KOPT-K1 (cell line): ENCODE measurements around the gene CA4.

Source experiments
- H3K27ac ChIP-seq: fragments of 200-600 bp; sonication (generic); 2 replicates; pipeline ENCODE4 v1.5.1; 2016; ENCODE audit warnings: antibody characterized with exemption, mild to moderate bottlenecking, low read depth, low read length; ENCODE audit not compliant: poor library complexity, severe bottlenecking
- H3K36me3 ChIP-seq: fragments of 200-600 bp; sonication (generic); 2 replicates; pipeline ENCODE4 v1.5.1; 2017; ENCODE audit warnings: antibody characterized with exemption, mild to moderate bottlenecking, low read length, moderate library complexity; ENCODE audit not compliant: insufficient read depth
- H3K9me3 ChIP-seq: fragments of 200-600 bp; sonication (generic); 2 replicates; pipeline ENCODE4 v1.5.1; 2017; ENCODE audit warnings: antibody characterized with exemption, low read length, mild to moderate bottlenecking; ENCODE audit not compliant: insufficient read depth, poor library complexity, severe bottlenecking

CA4 gene

GRCh38 chr17:60141111-60142018 is 8.4 kb upstream of the CA4 start:
- Histone ChIP-seq H3K9me3 (no peaks in the 10 kb centered on the region), H3K27ac (no peak overlapping the region), H3K36me3 (no peaks in the 10 kb centered on the region)

GRCh38 chr17:60142872-60143499 is 6.8 kb upstream of the CA4 start:
- Histone ChIP-seq H3K9me3 (no peaks in the 10 kb centered on the region), H3K36me3 (no peaks in the 10 kb centered on the region), H3K27ac (no peak overlapping the region)

DNA sequence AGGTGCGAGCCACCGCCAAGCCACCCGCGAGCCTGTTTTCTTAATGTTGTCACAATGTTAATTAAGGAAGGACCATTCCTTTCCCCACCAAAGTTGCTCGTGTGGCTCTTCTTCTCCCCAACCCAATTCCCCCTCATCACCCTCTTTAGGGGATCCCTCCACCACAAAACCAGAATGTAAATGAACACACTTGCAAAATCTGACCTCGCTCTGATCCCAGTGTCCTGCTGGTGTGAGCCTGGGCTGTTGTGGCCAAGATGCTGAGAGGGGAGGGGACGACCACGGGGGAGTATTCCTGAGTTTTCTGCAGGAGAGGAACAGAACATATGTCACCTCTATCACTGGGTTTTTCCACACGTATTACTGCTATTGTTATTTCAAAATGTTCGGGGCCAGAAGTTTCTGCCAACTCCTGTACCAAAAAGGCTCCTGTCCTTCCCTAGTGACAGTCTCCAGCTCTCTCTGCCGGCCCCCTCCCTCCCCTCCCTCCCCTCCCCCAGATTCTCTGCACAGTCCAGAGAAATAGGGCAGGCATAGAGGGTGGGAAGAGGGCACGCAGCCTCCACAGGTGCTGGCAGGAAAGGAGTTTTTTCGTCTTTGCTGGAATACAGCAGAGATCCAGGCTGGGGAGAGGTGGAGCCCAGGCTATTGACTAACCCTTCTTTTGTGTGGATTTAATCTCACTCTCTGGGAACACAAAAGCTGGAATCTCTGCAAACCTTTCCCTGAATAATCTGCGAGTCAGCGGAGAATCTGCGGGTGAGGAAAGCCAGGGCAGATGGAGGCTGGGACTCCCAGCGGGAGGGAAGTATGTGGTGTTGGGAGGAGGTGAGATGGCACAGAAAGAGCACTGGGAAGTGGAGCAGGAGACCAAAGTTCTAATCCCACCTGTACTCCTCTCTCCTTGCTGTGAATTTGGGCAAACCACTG is 4.5 kb upstream of the CA4 start:
- Histone ChIP-seq H3K9me3 (no peaks in the 10 kb centered on the region), H3K36me3 (no peaks in the 10 kb centered on the region), H3K27ac (no peak overlapping the region)

DNA sequence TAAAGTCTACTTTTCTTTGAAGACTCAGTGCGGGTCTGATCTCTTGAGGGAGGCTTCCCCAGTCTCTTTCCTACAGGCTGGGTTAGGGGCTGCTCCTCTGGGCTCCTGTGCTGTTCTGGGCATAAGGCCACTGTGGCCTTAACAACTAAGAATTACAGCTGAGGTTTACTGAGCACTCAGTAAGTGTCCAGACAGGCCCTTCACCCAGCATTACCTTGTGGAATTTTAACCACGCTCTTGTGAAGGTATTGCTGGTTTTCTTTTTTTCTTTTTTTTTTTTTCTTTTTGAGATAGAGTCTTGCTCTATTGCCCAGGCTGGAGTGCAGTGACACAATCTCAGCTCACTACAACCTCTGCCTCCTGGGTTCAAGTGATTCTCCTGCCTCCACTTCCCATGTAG is 3.6 kb upstream of the CA4 start:
- no peak overlapping the region for H3K27ac ChIP-seq
- H3K9me3 ChIP-seq, result no peaks in the 10 kb centered on the region
- H3K36me3 ChIP-seq, result no peaks in the 10 kb centered on the region

DNA sequence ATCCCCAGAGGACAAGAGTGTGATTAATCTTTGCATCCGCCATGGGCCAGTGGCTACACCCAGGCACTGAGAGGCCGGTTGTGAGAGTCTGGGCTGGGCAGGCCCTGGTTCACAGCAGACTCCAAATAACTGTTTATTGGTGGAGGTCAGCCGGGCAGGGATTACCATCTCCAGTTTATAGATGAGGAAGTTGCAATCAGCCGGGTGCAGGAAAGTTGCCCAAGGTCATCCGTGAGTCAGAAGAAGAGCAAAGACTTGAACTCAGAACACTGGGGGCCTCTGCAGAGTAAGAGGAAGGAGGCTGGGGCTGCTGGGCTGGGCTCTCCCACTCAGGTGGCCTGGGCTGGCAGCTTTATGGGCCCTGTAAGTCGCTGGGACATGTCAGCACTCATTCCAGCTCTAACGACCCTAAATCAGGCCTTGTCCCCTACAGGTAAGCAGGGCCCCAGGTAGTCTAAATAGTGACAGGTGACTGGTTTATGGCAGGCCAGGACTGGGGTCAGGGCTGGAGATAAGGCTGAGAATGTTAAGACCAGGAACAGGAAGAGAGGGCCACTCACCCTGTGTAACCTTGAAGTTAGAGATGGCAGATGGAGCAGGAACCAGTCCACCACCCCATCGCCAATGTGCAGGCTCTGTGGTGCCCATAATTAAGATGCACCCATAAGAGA is 2.1 kb upstream of the CA4 start:
- no peaks in the 10 kb centered on the region for H3K36me3 ChIP-seq
- no peaks in the 10 kb centered on the region for H3K9me3 ChIP-seq
- no peak overlapping the region for H3K27ac ChIP-seq

DNA sequence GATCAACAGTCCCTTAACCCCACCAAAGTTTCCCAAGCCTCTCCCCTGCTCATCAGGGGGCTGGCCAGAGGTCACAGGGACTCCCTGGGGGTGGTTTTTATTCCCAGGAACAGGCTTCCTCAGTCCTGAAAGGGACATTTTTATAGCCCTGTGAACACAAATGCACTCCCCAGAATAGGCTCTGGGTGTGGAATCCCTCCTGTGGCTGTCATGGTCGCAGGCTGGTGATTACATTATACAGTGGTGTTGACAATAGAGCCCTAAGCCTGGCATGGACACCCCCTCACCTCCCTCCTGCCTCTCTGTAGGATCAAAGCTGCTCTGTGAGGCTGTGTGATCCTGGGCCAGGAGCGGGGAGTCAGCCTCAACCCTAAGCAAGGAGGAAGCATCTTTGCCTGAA is 1.4 kb upstream of the CA4 start:
- Histone ChIP-seq H3K9me3 (no peaks in the 10 kb centered on the region), H3K36me3 (no peaks in the 10 kb centered on the region), H3K27ac (no peak overlapping the region)

- Histone ChIP-seq H3K27ac (peak overlapping the region; percentile 49), H3K9me3 (no peaks in the 10 kb centered on the region), H3K36me3 (no peaks in the 10 kb centered on the region)
These were observed 1.6 kb downstream of the CA4 start for GRCh38 chr17:60151355-60151754.

- no peak overlapping the region for H3K27ac ChIP-seq
- no peaks in the 10 kb centered on the region for H3K9me3 ChIP-seq
- H3K36me3 ChIP-seq, result no peaks in the 10 kb centered on the region
These were observed 4.0 kb downstream of the CA4 start for GRCh38 chr17:60153606-60154390.

GRCh38 chr17:60154616-60155426 is 5.0 kb downstream of the CA4 start:
- H3K9me3 ChIP-seq, result no peaks in the 10 kb centered on the region
- H3K36me3 ChIP-seq, result no peaks in the 10 kb centered on the region
- no peak overlapping the region for H3K27ac ChIP-seq

DNA sequence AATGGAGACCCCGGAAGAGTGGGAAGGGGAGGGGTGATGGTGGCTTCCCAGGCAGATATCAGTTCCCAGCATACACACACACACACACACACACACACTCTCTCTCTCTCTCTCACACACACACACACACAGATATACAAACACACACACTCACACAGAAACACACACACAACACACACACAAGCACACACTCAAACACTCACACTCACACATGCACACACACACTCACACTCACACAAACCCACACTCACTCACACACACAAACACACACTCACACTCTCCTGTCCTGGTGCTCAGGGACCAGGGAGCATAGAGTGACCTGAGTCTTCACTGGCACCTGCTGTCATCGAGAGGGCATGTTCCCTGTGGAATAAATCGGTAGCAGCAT is 5.6 kb downstream of the CA4 start:
- Histone ChIP-seq H3K27ac (no peak overlapping the region), H3K9me3 (no peaks in the 10 kb centered on the region), H3K36me3 (no peaks in the 10 kb centered on the region)

DNA sequence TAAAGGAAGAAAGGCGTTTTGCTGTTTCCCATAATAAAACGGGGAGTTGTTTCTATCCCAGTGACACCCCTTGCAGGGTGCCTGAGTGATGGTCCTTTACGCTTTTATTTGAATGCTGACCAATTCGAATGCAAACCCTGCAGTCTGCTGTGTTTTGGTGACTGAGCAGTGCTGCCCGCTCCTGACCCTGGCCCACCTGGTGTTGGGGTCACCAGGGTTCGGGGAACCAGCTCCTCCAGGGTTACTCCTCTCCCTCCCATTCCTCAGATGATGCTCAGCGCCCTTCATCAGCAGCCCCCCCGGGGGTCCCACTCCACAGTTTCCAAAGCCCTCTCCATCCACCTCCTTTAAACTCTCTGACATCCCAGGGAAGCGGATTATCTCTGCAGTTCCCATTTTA is 6.0 kb downstream of the CA4 start:
- H3K36me3 ChIP-seq, result no peaks in the 10 kb centered on the region
- no peaks in the 10 kb centered on the region for H3K9me3 ChIP-seq
- no peak overlapping the region for H3K27ac ChIP-seq

DNA sequence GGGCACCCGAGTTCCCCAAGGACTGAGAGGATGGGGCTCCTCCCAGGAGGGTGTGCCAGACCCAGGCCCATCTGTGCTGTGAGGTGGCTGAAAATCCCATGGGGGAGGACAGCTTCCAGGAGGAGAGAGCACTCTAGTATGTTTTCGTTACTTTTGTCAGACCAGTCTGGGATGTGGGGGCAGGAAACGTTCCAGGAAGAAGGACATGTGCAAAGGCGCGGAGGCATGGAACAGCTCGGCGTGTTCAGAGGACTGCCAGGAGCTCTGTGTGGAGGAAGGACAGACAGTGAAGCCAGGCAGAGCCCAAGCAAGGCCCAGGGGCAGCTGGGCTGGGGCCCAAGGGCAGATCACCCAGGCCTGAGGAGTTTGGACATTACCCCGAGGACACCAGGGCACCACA is 7.0 kb downstream of the CA4 start:
- Histone ChIP-seq H3K27ac (no peak overlapping the region), H3K36me3 (no peaks in the 10 kb centered on the region), H3K9me3 (no peaks in the 10 kb centered on the region)

- H3K27ac ChIP-seq, result no peak overlapping the region
- H3K36me3 ChIP-seq, result no peaks in the 10 kb centered on the region
- no peaks in the 10 kb centered on the region for H3K9me3 ChIP-seq
These were observed 7.8 kb downstream of the CA4 start for GRCh38 chr17:60157487-60158040.
